Activated T-cell treated with anti-CD3 and anti-CD28 coated beads, Interleukin-2, amount 50 U/mL, for 48 hours (primary cell): ENCODE measurements around the gene MKNK2.
A peak's percentile ranks its signal among the peaks of the same experiment; 100 is the strongest.

Experiments
- DNase-seq, 2 experiments: peaks; one replicate each; pipeline ENCODE4 v3.0.0-alpha.2; 2020

MKNK2 gene

GRCh38 chr19:2079865-2080301 is 28.8 kb upstream of the MKNK2 start:
- DNase-seq, result no peak

GRCh38 chr19:2079076-2079864 is 28.2 kb upstream of the MKNK2 start:
- DNase-seq, result no peak

GRCh38 chr19:2077833-2078619 is 27.0 kb upstream of the MKNK2 start:
- DNase-seq, result no peak

GRCh38 chr19:2077398-2077797 is 26.4 kb upstream of the MKNK2 start:
- no peak for DNase-seq

- DNase-seq, result no peak
These were observed 25.5 kb upstream of the MKNK2 start for GRCh38 chr19:2076526-2076944.

GRCh38 chr19:2072757-2073551 is 21.9 kb upstream of the MKNK2 start:
- no peak for DNase-seq

GRCh38 chr19:2070986-2071673 is 20.1 kb upstream of the MKNK2 start:
- no peak for DNase-seq

- no peak for DNase-seq
These were observed 19.4 kb upstream of the MKNK2 start for GRCh38 chr19:2070436-2070827.

- no peak for DNase-seq
These were observed 13.9 kb upstream of the MKNK2 start for GRCh38 chr19:2064788-2065524.

GRCh38 chr19:2064395-2064787 is 13.3 kb upstream of the MKNK2 start:
- DNase-seq, result no peak

- DNase-seq, result no peak
These were observed 12.8 kb upstream of the MKNK2 start for GRCh38 chr19:2063824-2064223.

- DNase-seq, result no peak
These were observed 11.7 kb upstream of the MKNK2 start for GRCh38 chr19:2062770-2063169.

GRCh38 chr19:2062389-2062729 is 11.3 kb upstream of the MKNK2 start:
- DNase-seq, result no peak

GRCh38 chr19:2061495-2062388 is 10.7 kb upstream of the MKNK2 start:
- DNase-seq, result peak; percentile 99

GRCh38 chr19:2060884-2061494 is 9.9 kb upstream of the MKNK2 start:
- peak; percentile 73 to 77 for DNase-seq

GRCh38 chr19:2059422-2060201 is 8.6 kb upstream of the MKNK2 start:
- no peak for DNase-seq

- DNase-seq, result no peak
These were observed 7.8 kb upstream of the MKNK2 start for GRCh38 chr19:2058570-2059421.
